HK-2 (cell line): ENCODE data around the gene RARG.

ENCODE experiments used
- DNase-seq: peaks from one replicate; pipeline ENCODE4 v3.0.0-alpha.2; 2018; ENCODE audit not compliant: unreplicated experiment

RARG gene

DNA sequence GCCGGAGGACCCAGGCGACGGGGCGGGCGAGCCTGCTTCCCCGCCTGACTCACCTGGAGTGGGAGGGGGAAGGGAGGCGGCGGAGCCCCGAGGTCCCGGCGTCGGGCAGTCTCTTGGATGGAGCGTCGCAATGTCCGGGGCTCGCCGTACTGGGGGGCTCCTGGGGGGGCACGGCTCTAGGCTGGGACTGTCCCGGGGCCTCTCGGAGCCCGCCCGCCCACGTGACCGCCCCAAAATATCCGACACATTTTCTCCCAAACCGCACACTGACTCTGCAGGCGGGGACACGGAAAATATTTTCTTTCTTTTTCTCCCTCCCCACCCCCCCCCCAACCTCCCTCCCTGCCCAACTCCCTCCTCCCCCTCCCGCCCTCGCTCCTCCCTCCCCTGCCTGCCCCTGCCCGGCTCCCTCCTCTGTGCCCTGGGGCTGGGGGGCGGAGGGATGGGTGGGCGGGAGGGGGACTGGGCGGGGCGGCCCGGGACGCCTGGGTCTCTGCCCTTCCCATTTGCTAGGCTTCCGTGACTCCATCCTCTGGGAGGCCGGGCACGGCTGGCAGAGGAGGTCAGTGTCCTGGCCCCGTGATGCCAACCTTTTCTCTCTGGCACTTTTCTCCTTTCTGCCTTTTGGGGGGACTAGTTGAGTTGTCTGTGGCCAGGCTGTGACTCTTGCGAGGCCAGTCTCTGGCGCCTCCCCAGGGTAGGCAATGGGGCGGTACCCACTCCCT is at the start of gene RARG:
RARG (minus strand) TSS at position 289 of the 725 bp plus-strand sequence. CDS start 4,664 bp downstream, outside the sequence.
- peak; percentile 83 for DNase-seq

DNA sequence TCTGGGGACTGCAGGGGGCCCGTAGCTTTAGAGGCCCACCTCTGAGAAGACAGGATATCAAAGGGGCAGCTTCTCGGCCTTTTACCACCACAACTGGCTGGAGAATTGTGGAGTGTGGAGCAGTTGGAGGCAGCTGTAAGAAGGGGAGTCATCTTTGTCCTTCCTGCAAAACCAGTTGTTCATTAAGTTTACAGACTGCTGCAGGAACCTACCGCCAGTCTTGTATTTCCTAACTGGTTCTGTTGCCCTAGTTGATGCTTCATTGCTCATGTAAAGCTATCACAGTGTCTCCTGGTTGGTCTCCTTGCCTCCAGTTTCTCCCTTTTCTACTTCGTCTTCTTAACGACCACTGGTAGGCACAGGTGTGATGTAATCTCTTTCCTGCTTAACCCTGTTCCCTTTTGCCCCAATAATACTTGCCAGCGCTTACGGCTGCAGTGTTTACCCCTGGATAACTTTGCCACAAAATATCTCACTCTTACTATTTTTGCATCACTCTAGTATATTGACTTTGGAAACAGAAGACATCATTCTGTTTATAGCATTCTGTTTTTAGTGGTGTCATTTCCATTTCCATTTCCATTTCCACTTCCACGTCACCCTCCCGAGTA is 48.0 kb upstream of the RARG start:
- no peak for DNase-seq

DNA sequence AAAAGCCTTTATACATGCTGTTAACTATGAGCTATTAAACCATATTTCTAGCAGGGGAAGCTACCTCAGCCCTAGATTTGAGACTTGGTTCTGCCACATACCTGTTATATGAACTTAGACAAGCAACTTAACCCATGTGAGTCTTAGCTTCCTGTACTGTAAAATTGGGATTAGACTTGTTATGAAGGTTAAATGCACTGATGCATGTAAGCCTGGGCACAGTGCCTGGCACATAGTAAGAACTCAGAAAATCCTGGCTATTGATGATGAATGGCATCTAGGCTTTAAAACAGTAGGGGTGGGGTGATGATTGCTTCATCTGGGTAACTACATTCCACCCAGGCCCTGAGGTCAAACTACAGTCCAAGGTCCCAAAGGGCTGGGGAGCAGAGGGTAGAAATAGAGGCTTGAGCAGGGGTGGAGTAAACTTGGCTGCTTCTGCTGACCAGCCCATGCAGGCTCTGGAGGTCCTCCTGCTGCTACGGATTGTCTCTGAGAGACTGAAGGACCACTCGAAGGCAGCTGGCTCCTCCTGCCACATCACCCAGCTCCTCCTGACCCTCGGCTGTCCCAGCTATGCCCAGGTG is 47.4 kb upstream of the RARG start:
- no peak for DNase-seq

DNA sequence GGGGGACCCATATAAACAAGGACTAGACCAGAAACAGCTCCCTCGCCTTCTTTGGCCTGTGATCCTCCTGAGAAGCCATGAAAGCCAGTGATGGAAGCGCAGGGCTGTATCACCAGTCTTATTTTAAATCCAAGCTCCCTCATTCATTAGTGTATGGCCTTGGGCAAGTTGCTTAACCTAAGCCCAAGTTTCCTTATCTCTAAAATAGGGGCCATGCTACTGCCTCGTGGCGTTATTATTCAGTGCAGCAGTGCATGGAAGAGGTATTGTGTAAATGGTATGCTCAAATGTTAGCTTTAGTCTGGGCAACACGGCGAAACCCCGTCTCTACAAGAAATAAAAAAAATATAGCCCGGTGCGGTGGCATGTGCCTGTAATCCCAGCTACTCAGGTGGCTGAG is 46.0 kb upstream of the RARG start:
- DNase-seq, result no peak

DNA sequence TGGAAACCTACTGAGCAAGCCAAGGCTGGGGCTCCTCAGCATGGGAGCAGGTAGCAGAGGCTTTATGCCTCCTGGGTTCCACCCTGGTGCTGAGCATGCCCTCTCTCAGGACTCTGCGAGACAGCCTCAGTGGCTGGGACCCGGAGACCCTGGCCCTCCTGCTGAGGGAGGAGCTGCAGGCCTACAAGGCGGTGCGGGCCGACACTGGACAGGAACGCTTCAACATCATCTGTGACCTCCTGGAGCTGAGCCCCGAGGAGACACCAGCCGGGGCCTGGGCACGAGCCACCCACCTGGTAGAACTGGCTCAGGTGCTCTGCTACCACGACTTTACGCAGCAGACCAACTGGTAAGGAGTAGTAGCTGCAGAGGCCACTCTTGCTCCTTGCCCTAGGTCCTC is 44.5 kb upstream of the RARG start:
- DNase-seq, result no peak

DNA sequence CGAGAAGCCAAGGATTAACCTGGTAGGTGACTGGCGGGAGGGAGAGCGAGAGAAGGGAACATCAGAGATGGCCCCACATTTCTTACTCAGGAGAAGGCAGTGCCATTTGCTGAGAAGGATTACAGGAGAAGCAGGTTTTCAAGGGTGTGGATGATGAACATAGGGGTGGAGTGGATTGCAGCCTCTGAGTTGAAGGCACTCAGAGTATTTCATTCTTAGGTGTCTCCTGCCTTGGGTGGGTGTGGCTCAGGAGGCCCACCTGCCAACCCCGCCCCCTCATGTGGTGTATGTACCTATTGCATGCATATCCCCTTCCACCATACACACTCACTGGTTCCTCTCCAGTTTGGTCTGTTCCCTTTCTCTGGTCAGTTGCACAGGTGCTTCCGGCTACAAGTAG is 42.4 kb upstream of the RARG start:
- DNase-seq, result no peak

DNA sequence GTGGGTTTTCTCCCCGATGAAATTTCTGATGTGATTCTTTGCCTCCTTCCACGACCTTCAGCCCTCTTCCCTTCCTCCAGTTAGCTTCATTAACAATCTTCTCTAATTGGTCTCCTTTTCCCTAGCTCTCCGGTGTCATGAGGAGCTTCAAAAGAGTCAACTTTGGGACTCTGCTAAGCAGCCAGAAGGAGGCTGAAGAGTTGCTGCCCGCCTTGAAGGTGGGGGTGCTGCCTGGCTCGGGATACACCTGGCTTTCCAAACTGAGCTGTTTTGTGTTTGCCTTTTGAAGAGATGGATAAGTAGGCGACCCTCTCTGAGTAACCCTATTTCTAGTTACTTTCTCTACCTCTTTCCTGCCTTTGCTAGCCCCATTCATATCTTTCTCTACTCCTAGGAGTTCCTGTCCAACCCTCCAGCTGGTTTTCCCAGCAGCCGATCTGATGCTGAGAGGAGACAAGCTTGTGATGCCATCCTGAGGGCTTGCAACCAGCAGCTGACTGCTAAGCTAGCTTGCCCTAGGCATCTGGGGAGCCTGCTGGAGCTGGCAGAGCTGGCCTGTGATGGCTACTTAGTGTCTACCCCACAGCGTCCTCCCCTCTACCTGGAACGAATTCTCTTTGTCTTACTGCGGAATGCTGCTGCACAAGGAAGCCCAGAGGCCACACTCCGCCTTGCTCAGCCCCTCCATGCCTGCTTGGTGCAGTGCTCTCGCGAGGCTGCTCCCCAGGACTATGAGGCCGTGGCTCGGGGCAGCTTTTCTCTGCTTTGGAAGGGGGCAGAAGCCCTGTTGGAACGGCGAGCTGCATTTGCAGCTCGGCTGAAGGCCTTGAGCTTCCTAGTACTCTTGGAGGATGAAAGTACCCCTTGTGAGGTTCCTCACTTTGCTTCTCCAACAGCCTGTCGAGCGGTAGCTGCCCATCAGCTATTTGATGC is 36.9 kb upstream of the RARG start:
- DNase-seq, result no peak

DNA sequence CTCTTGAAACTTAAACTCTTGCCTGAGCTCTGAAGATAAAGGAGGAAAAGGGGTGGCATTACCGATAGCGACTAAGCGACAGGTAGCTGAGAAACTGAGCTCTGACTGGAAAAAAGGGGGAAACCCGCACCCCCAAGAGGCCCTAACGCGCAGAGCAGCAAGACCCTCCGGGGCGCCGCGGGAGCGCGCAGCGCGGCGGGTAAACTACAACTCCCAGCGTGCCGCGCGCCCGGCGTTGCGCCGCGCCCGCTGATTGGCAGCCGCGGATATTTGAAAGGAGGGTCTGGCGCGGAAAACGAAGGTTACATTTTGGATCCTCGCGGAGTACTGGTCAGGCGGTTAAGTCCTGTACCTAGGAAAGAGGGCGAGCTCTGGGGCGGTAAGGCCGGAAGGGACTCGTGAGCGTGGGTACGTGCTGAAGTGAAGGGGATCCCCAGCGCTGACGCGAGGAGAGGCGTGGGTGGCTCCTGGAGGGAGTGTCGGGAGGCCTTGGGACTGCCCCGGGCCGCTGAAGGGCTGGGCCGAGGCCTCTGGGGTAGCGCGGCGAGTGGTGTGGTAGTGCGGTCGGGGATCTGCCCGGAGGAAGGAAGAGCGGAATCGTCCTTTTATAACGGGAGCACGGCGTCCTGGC is 36.1 kb upstream of the RARG start, which contains the start of gene ESPL1:
ESPL1 (plus strand) TSS at position 301 of the 631 bp plus-strand sequence. CDS start 468 bp downstream, outside the sequence.
- DNase-seq, result peak; percentile 73

DNA sequence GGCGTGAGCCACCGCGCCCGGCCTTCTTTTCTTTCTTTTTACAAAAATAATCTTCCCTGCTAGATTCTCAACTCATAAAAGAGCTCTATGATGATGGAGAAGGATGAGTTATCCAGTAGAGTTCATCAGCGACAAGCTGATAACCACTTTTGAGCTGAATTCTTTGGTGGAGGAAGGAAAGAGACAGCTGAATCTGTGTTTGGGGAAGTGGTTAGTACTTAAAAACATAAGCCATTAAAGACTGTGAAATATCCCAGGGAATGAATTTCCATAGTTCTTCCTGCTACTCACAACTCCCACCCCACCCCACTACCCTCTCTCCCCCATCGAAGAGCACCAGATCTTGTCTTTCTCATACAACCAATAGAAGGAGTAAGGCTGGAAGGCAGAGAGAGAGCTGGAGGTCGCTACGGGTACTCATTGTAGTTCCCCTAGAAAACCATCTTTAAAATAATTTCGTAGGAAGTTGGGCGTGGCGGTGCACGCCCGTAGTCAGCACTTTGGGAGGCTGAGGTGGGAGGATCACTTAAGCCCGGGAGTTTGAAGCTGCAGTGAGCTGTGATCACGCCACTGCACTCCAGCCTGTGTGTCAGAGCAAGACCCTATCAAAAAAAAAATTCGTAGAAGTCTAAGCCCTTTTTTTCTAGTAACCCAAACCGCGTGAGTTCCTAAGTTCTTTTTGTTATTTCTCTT is 35.4 kb upstream of the RARG start:
- no peak for DNase-seq

DNA sequence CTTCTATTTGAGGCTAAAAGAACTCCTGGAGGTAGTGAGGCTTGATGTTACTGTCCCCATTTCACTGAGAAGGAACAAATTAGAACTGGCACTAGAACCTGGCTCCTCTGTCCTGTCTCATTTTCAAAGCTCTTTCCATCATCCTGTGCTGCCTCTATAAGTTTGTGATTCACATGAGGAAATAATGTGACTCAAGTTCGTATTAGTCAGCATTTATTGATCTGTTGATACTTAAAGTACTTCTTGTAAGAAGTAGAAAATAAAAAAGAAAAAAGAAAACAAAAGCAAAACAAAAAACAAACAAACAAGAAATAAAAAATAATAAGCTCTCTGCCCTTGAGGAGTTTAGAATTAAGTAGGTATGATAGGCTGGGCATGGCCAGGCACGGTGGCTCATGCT is 33.8 kb upstream of the RARG start:
- no peak for DNase-seq

DNA sequence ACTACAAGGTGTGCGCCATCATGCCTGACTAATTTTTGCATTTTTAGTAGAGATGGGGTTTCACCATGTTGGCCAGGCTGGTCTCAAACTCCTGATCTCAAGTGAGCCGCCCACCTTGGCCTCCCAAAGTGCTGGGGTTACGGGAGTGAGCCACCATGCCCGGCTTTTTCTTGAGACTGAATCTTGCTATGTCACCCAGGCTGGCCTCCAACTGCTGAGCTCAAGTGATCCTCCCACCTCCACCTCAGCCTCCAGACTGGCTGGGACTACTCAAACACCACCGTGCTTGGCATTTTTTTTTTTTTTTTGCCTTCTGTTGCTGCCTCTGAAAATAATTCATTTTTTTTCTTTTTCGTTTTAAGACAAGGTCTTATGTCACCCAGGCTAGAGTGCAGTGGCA is 27.9 kb upstream of the RARG start:
- DNase-seq, result no peak

DNA sequence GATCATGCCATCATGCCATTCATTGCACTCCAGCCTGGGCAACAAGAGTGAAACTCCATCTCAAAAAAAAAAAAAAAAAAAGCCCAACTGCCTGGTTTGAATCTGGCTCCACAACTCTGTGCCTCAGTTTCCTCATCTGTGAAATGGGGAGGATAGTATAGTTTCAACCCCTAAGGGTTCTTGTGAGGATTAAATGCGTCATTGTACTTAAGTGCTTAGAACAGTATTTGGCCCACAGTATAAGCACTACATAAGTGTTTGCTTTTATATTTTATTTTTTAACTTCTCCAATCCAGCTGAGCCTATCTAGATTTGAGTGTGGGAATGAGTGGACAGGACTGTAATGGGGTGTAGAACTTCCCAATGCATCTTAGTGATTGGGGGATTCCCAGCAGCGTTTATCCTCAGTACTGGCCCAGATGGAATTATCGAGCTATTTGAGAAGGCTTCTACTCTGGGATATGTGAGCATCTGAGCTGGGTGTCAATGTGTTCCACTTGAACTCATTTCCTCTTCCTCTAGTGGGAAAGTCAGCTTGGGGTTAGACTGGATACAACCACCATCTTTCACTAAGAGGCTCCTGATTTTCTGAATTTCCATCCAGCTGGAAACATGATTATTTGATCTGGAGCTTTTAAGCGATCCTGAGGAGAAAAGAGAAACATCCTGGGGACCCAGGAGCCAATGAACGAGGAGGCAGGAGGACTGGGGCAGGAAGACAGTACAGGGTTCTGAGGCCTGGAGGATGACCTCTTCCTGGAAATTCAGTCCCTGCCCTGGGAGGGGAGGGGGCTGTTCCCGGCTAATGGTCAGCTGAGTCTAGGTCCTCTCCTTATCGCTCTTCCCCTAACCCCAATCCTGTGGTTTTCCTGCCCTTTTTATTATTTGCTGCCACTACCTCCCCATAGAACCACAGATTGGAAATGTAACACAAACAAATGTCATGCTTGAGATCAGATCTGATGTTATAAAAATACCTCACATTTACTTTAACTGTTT is 26.8 kb upstream of the RARG start:
- no peak for DNase-seq

DNA sequence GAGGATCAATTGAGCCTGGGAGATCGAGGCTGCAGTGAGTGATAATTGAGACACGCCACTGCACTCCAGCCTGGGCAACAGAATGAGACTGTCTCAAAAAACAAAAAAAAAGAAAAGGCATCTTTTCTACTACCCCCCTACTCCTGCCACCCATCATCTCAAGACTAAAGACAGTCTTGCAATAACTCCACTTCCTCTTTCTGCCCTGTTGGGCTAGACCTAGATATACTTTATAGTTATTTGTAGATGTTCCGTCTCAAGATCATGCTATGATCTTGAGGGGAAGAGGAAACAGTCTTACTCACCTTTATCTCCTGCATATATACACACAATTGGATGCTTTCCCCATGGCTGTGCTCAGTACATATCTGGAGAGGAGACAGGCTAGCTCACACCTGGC is 24.0 kb upstream of the RARG start:
- no peak for DNase-seq

DNA sequence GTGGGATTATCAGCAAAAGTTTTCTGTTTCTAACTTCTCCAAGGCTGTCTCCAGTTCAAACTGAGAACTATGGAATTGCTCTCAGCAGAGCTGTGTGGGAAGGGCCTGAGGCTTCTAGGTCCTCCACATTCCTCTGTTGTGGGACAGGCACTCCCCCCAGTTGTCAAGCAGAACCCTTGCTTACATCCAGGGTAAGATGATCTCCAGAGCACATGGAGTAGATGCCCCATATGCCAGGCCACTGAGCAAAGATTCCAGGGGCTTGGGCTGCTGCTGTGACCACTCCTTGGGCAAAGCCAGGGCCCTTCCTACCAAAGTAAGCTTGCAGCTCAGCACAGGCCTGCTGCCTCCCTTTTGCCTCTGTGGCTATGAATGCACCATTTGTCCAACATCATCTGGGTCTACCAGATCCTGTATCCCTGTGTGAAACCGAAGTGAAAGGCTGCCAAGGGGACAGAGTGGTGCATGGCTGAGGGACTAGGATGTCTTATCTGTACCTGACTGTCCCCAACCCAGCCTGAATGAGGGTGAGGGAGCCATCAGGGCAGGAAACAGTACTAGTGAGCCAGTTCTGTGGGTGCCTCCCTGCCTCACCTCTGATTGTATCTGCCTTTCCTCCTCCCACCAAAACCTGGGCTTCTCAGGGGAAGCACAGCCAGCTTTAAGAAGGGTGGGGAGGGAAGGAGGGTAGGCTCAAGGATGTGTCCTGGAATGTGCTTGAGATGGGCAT is 23.0 kb upstream of the RARG start:
- DNase-seq, result no peak

DNA sequence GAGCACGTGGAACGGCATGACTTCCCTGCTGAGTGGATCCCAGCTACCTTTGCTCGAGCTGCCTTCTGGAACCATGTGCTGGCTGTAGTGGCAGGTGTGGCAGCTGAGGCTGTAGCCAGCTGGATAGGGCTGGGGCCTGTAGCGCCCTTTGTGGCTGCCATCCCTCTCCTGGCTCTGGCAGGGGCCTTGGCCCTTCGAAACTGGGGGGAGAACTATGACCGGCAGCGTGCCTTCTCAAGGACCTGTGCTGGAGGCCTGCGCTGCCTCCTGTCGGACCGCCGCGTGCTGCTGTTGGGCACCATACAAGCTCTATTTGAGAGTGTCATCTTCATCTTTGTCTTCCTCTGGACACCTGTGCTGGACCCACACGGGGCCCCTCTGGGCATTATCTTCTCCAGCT is 21.3 kb upstream of the RARG start:
- DNase-seq, result no peak

DNA sequence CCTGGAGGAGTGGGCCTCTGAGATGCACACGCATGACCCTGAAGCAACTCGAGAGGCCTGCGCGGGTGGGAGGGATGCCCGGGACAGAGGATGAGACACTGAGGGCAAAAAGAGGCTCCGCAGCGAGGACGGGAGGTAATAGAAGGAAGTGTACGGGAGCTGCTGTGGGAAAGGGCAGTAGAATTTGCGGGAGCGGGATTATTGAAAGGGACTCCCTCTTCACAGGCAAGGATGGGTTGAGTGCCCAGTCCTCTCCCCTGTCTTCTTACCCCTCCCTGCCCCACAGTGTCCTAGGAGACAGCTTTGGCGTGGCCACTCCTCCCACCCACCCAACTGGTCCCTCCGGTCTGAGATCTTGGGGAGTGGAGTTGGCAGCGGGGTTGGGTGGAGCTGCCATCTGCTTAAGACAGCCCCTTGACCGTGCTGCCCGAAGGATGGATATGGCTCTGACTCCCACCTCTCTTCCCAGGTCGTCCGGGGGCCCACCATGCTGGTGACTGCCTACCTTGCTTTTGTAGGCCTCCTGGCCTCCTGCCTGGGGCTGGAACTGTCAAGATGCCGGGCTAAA is 20.4 kb upstream of the RARG start:
- DNase-seq, result no peak

DNA sequence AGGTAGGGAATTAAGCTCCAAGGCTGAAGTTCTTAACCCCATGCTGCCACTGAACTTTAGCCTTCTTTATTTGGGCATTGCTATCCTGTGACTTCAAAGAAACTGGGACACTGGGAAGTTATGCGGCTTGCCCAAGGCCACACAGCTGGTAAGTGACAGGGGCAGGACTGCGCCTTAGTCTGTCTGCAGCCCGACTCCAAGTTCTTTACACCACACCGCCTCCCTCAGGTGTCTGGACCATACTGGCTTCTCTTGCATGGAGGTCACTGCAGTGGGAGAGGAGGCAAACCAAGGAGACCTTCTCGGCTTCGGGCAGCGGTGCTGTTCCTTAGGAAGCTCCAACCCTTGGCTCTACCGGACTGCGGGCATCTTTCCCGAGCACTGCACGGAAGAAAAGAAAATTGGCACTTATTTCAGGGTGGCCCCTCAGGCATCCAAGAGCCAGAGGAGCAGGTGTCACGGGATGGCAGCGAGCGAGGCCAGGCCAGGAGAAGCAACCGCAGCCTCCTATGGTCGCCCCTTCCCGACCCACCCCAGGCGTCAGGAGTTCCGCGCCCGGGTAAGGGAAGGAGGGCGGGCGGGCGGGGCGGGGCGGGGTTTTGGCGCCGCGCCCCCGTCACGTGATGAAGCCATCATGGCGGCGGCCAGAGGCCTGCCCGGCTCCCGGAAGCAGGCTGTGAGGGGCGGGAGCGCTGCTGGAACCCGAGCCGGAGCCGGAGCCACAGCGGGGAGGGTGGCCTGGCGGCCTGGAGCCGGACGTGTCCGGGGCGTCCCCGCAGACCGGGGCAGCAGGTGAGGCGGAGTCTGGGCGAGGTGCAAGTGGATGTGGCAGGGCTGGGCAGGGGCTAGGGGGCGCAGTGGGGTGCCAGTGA is 19.7 kb upstream of the RARG start:
- peak; percentile 86 for DNase-seq

DNA sequence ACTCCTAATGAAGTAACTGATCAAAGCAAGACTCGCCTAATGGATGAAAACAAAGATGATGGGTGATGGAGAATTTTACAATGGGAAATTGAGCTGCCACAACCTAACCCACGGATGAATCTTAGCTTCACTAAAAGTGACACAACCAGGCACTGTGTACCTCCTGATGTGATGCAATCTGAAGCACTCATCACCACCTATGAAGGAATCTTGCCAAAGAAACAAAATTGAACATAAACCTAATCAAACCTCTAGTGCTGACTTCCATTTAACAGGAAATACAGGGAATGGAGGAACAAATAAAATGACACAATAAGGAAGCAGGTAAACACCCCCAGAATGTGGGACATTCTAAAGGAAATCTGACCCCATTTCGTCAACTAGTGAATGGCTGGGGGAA is 13.3 kb upstream of the RARG start:
- no peak for DNase-seq
